Spleen (tissue), 11 donors: ENCODE results near the gene ABI1. TPM values are rescaled to one million over a fixed set of nuclear protein-coding genes. Genes with fewer than 3 reads are reported as not detected.
A peak's percentile ranks its signal among the peaks of the same experiment; 100 is the strongest.

Experiments
- DNase-seq: peaks from one replicate; pipeline ENCODE4 v3.0.0-alpha.2; 2020
- H3K27ac ChIP-seq, 8 donors: fragments of 200-600 bp; sonication (generic) in 7 of 8; 1 replicate in 4 of 8; 2 replicates in 4 of 8; pipeline versions ENCODE4 v1.5.0 to v1.8.0; 2016 to 2021; ENCODE audit warnings: inconsistent platforms in 4 of 8, mild to moderate bottlenecking in 4 of 8, moderate library complexity in 1 of 8
- H3K27me3 ChIP-seq, 7 donors: fragments of 200-600 bp; sonication (generic) in 6 of 7; replicated peaks in 1 of 7; 1 replicate in 4 of 7; 2 replicates in 3 of 7; pipeline versions ENCODE4 v1.5.0 to v1.8.0; 2016 to 2021; ENCODE audit warnings: inconsistent platforms in 3 of 7, mild to moderate bottlenecking in 1 of 7
- H3K36me3 ChIP-seq, 6 donors: fragments of 200-600 bp; sonication (generic) in 5 of 6; 1 replicate in 4 of 6; 2 replicates in 2 of 6; pipeline versions ENCODE4 v1.5.0 to v1.8.0; 2016 to 2021; ENCODE audit warnings: inconsistent platforms in 2 of 6
- H3K4me1 ChIP-seq, 6 donors: fragments of 200-600 bp; sonication (generic) in 5 of 6; 1 replicate in 3 of 6; 2 replicates in 3 of 6; pipeline versions ENCODE4 v1.5.0 to v1.8.0; 2016 to 2021; ENCODE audit warnings: inconsistent platforms in 3 of 6
- H3K4me3 ChIP-seq, 8 donors: fragments of 200-600 bp; sonication (generic) in 7 of 8; 1 replicate in 4 of 8; 2 replicates in 4 of 8; pipeline versions ENCODE4 v1.5.0 to v1.8.0; 2016 to 2021; ENCODE audit warnings: inconsistent platforms in 4 of 8, mild to moderate bottlenecking in 4 of 8, moderate library complexity in 2 of 8
- H3K9me3 ChIP-seq, 8 donors: fragments of 200-600 bp; sonication (generic) in 7 of 8; 1 replicate in 4 of 8; 2 replicates in 4 of 8; pipeline versions ENCODE4 v1.5.0 to v1.8.0; 2016 to 2021; ENCODE audit warnings: inconsistent platforms in 4 of 8
- POLR2A ChIP-seq, 3 donors: fragments of 450-650 bp; IDR thresholded peaks; one replicate each; pipeline ENCODE4 v1.5.1; 2017; ENCODE audit warnings: antibody characterized with exemption in 3 of 3, mild to moderate bottlenecking in 1 of 3
- POLR2AphosphoS5 ChIP-seq, 3 donors: sonication (generic); formaldehyde crosslinking; IDR thresholded peaks; one replicate each; pipeline ENCODE4 v1.5.1; 2017; ENCODE audit warnings: antibody characterized with exemption in 3 of 3
- WGBS, 5 donors: extraction: QIAGEN DNeasy Blood & Tissue Kit in 3 of 5; methylation state at CpG; one replicate each; pipeline versions ENCODE4 v1.1.5 to v1.1.7; 2013 to 2018; 5-methylcytosine and 5-hydroxymethylcytosine counted together
- intact Hi-C: fragments of 100-400 bp; cut with DNase I; formaldehyde crosslinking; loops from one replicate; pipeline ENCODE4 v1.15.0; 2023; ENCODE audit warnings: low total_unique reads
- polyA plus RNA-seq, 3 donors: library from polyadenylated mRNA; stranded (reverse); fragments of 200-250 nt; gene quantifications; one replicate each; pipeline ENCODE4 v1.2.1, GENCODE V29; 2013
- total RNA-seq, 7 donors: library from RNA; depleted of rRNA in 3 of 7; stranded (reverse); fragments of >200 nt in 3 of 7; fragmentation: NEBNext Ultra II Directional in 4 of 7; extraction: Animal tissue kit (Norgen Biotek cat#: 25700) in 4 of 7; gene quantifications; one replicate each; pipeline versions ENCODE4 v1.1.0 to v1.2.1, GENCODE V29; 2016 to 2021
- TF ChIP-seq, protein P1 (sequence below), 11 experiments: fragments of 200-600 bp in 7 of 11; fragments of 450-650 bp in 4 of 11; sonication (generic) in 4 of 11; IDR thresholded peaks in 8 of 11; conservative IDR thresholded peaks in 3 of 11; 1 replicate in 7 of 11; 2 replicates in 4 of 11; pipeline versions ENCODE4 v1.4.0 to v1.8.0; 2016 to 2021; ENCODE audit warnings: antibody characterized with exemption in 11 of 11, inconsistent platforms in 4 of 11, mild to moderate bottlenecking in 1 of 11
- donor health status: healthy with polysubstance abuse.
- donor health status: DM: no; HTN: no; CAD: no; lungs with moderate emphysema.
- donor health status: DM: no; HTN: no; CAD: no.
- donor health status: Bipolar disorder and iron deficiency.
- donor health status: healthy.
- donor health status: DM: no; HTN: no; CAD: no.
- donor health status: DM: yes; HTN: yes; CAD: no.

The ABI1 gene
- total and polyA plus RNA-seq, 10 donors, result 33.4 to 74.0 (median 55.9) TPM

DNA sequence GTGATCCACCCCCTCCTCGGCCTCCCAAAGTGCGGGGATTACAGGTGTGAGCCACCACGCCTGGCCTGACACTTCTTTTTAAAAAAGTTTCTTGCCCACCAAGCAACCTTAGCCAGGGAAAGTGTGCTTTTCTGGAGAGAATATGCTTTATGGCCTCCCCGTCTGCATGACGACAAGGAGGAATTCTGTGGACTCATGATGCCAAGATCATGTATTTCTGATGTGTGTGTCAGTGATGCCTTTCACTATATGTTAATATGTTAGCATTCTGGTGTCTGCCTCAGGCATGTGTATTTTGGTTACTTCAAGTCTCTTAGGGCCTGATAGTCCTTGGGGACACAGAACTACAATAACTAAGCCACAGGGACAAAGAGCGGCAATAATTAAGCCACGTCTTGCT is 161.1 kb downstream of the ABI1 start:
- intact Hi-C loops, result no loop called here
- no peak overlapping the region for H3K27ac ChIP-seq
- DNase-seq, result no peak
- H3K4me1 ChIP-seq, result peaks cover 8 to 39% (median 23%) of the 10 kb centered on the region in 6 donors
- H3K36me3 ChIP-seq, result peaks cover 0 to 24% (median 0%) of the 10 kb centered on the region in 6 donors
- no peaks in the 10 kb centered on the region for H3K27me3 ChIP-seq
- H3K4me3 ChIP-seq, result no peak overlapping the region
- no peak for TF ChIP-seq POLR2AphosphoS5 (IDR thresholded peaks at IDR 0.05)
- TF ChIP-seq, protein P1, sequence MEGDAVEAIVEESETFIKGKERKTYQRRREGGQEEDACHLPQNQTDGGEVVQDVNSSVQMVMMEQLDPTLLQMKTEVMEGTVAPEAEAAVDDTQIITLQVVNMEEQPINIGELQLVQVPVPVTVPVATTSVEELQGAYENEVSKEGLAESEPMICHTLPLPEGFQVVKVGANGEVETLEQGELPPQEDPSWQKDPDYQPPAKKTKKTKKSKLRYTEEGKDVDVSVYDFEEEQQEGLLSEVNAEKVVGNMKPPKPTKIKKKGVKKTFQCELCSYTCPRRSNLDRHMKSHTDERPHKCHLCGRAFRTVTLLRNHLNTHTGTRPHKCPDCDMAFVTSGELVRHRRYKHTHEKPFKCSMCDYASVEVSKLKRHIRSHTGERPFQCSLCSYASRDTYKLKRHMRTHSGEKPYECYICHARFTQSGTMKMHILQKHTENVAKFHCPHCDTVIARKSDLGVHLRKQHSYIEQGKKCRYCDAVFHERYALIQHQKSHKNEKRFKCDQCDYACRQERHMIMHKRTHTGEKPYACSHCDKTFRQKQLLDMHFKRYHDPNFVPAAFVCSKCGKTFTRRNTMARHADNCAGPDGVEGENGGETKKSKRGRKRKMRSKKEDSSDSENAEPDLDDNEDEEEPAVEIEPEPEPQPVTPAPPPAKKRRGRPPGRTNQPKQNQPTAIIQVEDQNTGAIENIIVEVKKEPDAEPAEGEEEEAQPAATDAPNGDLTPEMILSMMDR (IDR thresholded peaks at IDR 0.05 in 8 of 11, conservative IDR thresholded peaks at IDR 0.05 in 3 of 11), result no peak
- no peak for TF ChIP-seq POLR2A (IDR thresholded peaks at IDR 0.05)
- no peaks in the 10 kb centered on the region for H3K9me3 ChIP-seq
- WGBS, 5 donors, result 93 to 97% (median 96%) methylated on average over 7 of the region's 7 CpGs

DNA sequence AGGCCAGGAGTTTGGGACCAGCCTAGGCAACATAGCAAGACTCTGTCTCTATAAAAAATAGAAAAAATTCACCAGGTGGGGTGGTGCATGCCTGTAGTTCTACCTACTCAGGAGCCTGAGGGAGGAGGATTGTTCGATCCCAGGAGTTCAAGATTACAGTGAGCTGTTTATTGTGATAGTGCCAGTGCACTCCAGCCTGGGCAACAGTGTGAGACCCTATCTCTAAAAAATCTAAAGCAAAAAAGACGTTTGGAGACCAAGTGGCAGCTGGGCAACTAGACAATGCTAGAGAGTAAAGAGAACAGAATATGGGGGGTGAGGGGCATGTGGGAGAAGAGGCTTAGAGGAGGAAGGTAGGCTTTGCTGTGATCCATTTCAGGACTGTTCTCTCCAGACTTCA is 161.8 kb downstream of the ABI1 start:
- Histone ChIP-seq H3K27me3 (no peaks in the 10 kb centered on the region), H3K9me3 (no peaks in the 10 kb centered on the region), H3K36me3 (peaks cover 0 to 17% (median 0%) of the 10 kb centered on the region in 6 donors), H3K27ac (no peak overlapping the region), H3K4me1 (peaks cover 8 to 39% (median 23%) of the 10 kb centered on the region in 6 donors), H3K4me3 (peak overlapping the region in 2 of 8 donors; percentile 94 to 99)
- TF ChIP-seq, protein P1 (IDR thresholded peaks at IDR 0.05 in 8 of 11, conservative IDR thresholded peaks at IDR 0.05 in 3 of 11), result no peak
- no peak for TF ChIP-seq POLR2A (IDR thresholded peaks at IDR 0.05)
- WGBS, 5 donors, result 83 to 92% (median 85%) methylated on average over 2 of the region's 2 CpGs
- no peak for DNase-seq
- intact Hi-C loops, result no loop called here

DNA sequence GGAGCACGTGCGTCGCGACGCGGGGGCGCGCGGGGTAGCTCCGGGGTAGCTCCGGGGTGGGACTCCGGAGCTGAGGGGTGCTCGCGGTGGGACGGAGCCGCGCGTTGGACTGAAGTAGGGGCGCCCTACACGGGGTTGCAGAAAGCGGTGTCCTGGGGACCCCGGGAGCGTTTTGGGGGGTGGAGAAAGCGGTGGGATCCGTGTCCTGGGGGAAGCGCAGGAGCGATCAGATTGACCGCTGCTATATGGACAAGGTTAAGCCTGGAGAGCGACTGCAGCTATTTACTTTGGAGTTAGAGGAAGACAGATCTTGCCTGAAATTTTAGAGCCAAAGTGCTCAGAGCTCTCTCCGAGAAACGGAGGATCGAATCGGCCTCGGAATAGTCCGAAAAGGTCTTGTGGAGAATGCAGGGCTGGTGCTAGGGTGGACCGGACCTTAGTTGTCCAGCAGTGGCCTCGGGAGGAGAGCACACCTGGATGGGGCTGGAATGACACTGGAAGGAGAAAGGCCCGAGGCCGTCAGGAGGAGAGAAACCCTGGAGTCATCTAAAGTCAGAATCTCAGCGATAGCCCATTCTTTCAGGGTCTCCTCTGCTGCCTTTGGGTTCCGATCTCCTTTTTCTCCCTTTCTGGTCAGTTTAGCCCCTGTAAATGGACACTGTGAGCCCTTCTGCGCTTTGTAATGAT is 162.7 kb downstream of the ABI1 start:
- 3 to 5% (median 4%) methylated on average over 31 to 42 of the region's 42 CpGs for WGBS, 5 donors
- intact Hi-C loops, result no loop called here
- peak overlapping the region in 7 of 8 donors; percentile 87 to 97 (median 94) for H3K27ac ChIP-seq

More for the DNA sequence above, 162.7 kb downstream of the ABI1 start:
- TF ChIP-seq POLR2A (IDR thresholded peaks at IDR 0.05), result no peak
- TF ChIP-seq, protein P1 (IDR thresholded peaks at IDR 0.05 in 8 of 11, conservative IDR thresholded peaks at IDR 0.05 in 3 of 11), result no peak
- TF ChIP-seq POLR2AphosphoS5 (IDR thresholded peaks at IDR 0.05), result no peak
- Histone ChIP-seq H3K4me3 (peak overlapping the region; percentile 90 to 99 (median 96)), H3K27me3 (peaks cover 0 to 4% (median 0%) of the 10 kb centered on the region in 7 donors), H3K4me1 (peaks cover 8 to 39% (median 23%) of the 10 kb centered on the region in 6 donors), H3K9me3 (no peaks in the 10 kb centered on the region), H3K36me3 (peaks cover 0 to 12% (median 0%) of the 10 kb centered on the region in 6 donors)
- DNase-seq, result no peak
